Kasumi-1 (cell line): ENCODE data around the gene UNC5A.

Experiments
- DNase-seq, 2 experiments: peaks; one replicate each; lab custom pipeline; 2025; lab: John Stamatoyannopoulos, UW

The UNC5A gene

GRCh38 chr5:176846335-176847140 lies 36.2 kb downstream of the UNC5A start:
- no peak for DNase-seq

- no peak for DNase-seq
Observed at GRCh38 chr5:176847148-176847547, 36.8 kb downstream of the UNC5A start.

- no peak for DNase-seq
Observed at GRCh38 chr5:176847726-176848290, 37.4 kb downstream of the UNC5A start.

- no peak for DNase-seq
Observed at GRCh38 chr5:176848651-176849050, 38.3 kb downstream of the UNC5A start.

GRCh38 chr5:176849611-176850227 lies 39.4 kb downstream of the UNC5A start:
- no peak for DNase-seq

- no peak for DNase-seq
Observed at GRCh38 chr5:176850371-176851245, 40.2 kb downstream of the UNC5A start.

- DNase-seq = no peak
Observed at GRCh38 chr5:176851380-176851779, 41.0 kb downstream of the UNC5A start.

GRCh38 chr5:176851871-176852658 lies 41.7 kb downstream of the UNC5A start:
- no peak for DNase-seq

- no peak for DNase-seq
Observed at GRCh38 chr5:176853151-176853778, 42.9 kb downstream of the UNC5A start.

- no peak for DNase-seq
Observed at GRCh38 chr5:176854164-176854563, 43.8 kb downstream of the UNC5A start.

GRCh38 chr5:176855598-176855997 lies 45.2 kb downstream of the UNC5A start:
- no peak for DNase-seq

- no peak for DNase-seq
Observed at GRCh38 chr5:176856746-176857145, 46.4 kb downstream of the UNC5A start.

GRCh38 chr5:176857216-176857893 lies 47.0 kb downstream of the UNC5A start:
- DNase-seq = no peak

- no peak for DNase-seq
Observed at GRCh38 chr5:176857894-176858273, 47.5 kb downstream of the UNC5A start.

GRCh38 chr5:176859916-176860315 lies 49.6 kb downstream of the UNC5A start:
- DNase-seq = no peak

GRCh38 chr5:176860381-176860780 lies 50.0 kb downstream of the UNC5A start:
- no peak for DNase-seq

GRCh38 chr5:176861276-176861675 lies 50.9 kb downstream of the UNC5A start:
- DNase-seq = no peak

GRCh38 chr5:176862330-176862995 lies 52.1 kb downstream of the UNC5A start:
- DNase-seq = no peak

GRCh38 chr5:176863041-176863764 lies 52.8 kb downstream of the UNC5A start:
- DNase-seq = no peak
